ENCODE results near the gene TMSB4X.

DNA sequence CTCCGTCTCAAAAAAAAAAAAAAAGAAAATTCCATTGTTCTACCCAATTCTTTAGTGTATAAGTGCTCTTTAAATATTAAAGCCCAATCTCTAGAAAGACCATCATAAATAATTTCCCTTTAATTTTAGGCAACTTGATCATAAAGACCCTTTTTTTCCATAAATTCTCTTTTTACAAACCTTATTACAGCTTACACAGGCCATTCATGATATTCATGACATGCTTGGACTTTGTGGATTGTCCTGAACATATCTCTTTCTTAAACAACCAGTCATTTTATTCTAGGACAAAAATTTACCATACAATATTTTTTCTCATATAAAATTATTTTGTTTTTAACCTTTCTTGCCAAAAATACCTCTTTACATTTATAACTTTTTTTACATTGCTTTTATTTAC, 38.0 kb upstream of the TMSB4X start:
- no peak for TF ChIP-seq POLR2A (IDR thresholded peaks at IDR 0.05)
- TF ChIP-seq CTCF (IDR thresholded peaks at IDR 0.05) = no peak
- no peak for TF ChIP-seq POLR2AphosphoS5 (IDR thresholded peaks at IDR 0.05; ENCODE audit: insufficient read depth in 1 of 2, low read depth in 1 of 2)
